Measurements from ENCODE around the gene MBNL3. TPM values are rescaled to one million over a fixed set of nuclear protein-coding genes. Genes with fewer than 3 reads are reported as not detected.
"Not testable (repeated sequence)": the region's sequence is repeated elsewhere in the genome, so short reads cannot be mapped to it uniquely, and the experiment has no call there.

MBNL3 gene
- total RNA-seq, 1 donor: 27.4 TPM

DNA sequence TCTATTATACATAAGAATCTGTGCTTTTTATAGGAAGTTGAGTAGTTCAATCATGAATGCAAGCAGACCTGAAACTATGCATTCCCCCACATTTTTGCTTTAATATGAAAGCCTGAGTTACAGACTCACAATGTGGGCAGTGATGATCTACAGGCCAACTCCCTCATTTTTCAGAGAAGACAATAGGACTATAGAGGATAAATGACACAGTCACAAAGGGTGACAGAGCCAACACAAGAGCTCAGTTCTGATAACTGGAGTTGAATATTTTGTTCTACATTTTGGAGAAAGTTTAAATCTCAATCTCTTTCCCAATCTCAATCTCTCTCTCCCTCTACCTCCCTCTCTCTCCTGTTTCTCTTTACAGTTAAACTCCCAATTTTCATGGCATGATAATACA is 27.0 kb downstream of the MBNL3 start:
- Histone ChIP-seq H3K4me3 (ENCODE audit: low read length) (no peak overlapping the region), H3K4me1 (ENCODE audit: insufficient read depth, low read length) (no peaks in the 10 kb centered on the region), H3K9me3 (ENCODE audit: low read depth, low read length) (no peaks in the 10 kb centered on the region), H3K27me3 (ENCODE audit: insufficient read depth, low read length) (no peaks in the 10 kb centered on the region)

DNA sequence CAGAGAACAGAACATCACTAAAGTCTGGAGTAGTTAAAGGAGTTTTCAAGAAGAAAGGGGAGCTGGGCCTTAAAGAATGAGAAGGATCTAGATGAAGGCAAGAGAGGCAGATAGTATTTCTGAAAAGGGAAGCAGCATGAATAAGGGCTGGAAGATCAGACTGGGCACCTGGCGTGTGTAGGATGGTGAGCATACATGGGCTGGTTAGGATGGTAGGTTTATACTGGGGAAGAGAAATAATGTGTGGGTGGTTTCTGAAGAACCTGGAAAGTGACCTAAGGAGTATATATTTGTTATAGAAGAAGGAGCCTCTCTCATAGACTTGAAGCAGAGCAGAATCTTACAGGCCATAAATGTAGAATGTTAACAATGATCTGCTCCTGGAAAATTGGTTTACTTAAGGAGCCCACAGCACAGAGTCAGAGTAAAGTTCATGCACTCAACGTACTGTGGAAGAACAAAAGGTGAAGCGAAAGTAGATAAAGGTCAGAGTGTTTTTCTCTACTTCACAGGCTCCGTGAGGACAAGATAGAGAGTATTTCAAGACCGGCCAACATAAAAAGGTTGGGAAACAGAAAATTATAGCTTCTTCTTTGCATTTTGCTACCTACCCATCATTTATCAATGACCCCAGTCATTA is 35.8 kb downstream of the MBNL3 start:
- Histone ChIP-seq H3K27me3 (ENCODE audit: insufficient read depth, low read length) (no peaks in the 10 kb centered on the region), H3K4me3 (ENCODE audit: low read length) (no peak overlapping the region), H3K4me1 (ENCODE audit: insufficient read depth, low read length) (no peaks in the 10 kb centered on the region), H3K9me3 (ENCODE audit: low read depth, low read length) (no peaks in the 10 kb centered on the region)

DNA sequence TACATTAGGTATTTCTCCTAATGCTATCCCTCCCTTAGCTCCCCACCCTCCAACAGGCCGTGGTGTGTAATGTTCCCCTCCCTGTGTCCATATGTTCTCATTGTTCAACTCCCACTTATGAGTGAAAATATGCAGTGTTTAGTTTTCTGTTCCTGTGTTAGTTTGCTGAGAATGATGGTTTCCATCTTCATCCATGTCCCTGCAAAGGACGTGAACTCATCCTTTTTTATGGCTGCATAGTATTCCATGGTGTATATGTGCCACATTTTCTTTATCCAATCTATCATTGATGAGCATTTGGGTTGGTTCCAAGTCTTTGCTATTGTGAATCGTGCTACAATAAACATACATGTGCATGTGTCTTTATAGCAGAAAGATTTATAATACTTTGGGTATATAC is 42.9 kb downstream of the MBNL3 start:
- not testable (repeated sequence) for H3K9me3 ChIP-seq (ENCODE audit: low read depth, low read length); H3K4me3 ChIP-seq (ENCODE audit: low read length); H3K27me3 ChIP-seq (ENCODE audit: insufficient read depth, low read length)
- H3K4me1 ChIP-seq (ENCODE audit: insufficient read depth, low read length): peaks cover 14% of the 10 kb centered on the region

GRCh38 chrX:132444936-132445335 is 43.9 kb downstream of the MBNL3 start:
- H3K9me3 ChIP-seq (ENCODE audit: low read depth, low read length): no peaks in the 10 kb centered on the region

DNA sequence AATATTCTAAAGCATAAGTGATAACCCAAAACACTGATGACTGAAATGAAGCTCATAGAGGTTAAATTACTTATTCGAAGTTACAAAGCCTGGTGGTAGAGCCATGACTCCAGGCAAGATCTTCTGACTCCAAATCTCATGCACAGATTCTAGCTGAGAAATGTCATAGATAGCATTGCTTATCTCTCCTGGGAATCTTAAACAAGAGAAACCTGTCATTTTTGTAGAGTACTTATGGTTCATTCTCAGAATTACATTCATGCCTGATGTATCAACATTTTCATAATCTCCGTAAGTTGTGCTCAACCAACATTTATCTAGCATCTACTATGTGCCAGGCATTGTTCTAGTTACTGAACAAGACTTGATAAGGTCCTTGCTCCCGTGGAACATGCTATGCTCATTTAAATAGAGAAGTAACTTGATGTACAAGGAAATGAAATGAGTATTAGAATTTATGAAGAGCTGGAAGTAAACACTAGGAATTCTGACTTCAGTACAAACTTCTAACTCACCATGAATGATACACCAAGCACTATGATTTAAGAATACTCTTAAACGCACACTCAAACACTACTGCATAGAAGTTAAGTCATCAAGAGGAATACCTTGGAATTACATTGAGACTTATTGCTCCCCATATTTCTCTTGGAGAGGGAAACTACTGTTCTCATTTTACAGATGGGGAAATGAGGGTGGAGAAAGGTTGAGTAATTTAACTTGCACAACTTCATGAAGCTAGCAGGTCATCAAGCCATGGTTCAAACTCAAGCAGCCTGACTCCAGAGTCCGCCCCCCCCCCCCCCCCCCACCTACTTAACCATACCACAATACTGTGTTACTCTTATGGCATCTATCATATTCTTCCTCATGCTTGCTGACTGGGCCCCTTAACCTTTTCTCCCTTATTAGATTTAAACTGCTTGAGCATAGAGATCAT is 45.4 kb downstream of the MBNL3 start:
- Histone ChIP-seq H3K9me3 (ENCODE audit: low read depth, low read length) (no peaks in the 10 kb centered on the region), H3K4me3 (ENCODE audit: low read length) (no peak overlapping the region), H3K4me1 (ENCODE audit: insufficient read depth, low read length) (peaks cover 14% of the 10 kb centered on the region), H3K27me3 (ENCODE audit: insufficient read depth, low read length) (no peaks in the 10 kb centered on the region)

More at GRCh38 chrX:132444936-132445335, 43.9 kb downstream of the MBNL3 start:
- H3K27me3 ChIP-seq (ENCODE audit: insufficient read depth, low read length): no peaks in the 10 kb centered on the region
- H3K4me1 ChIP-seq (ENCODE audit: insufficient read depth, low read length): peaks cover 14% of the 10 kb centered on the region
- no peak overlapping the region for H3K4me3 ChIP-seq (ENCODE audit: low read length)

DNA sequence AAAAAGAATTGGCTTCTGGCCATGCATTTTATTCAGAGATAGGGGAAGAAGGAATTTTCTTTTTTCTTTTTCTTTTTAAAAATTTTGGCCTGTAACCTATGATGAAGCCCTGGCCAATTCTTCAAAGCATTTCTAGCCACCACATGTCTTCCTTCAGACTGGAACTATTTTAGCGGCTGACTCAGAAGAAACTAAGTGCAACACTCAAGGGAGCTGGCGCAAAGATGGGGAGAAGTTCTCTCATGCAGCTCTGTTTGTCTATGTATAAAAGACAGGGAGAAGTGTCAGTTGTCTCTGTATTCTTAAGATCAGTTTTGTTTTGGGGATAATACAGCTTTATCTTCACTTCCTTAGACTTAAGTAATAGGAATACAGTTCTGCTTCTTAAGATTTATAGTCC is 46.1 kb downstream of the MBNL3 start:
- no peak overlapping the region for H3K4me3 ChIP-seq (ENCODE audit: low read length)
- H3K4me1 ChIP-seq (ENCODE audit: insufficient read depth, low read length): peaks cover 14% of the 10 kb centered on the region
- H3K9me3 ChIP-seq (ENCODE audit: low read depth, low read length): no peaks in the 10 kb centered on the region
- no peaks in the 10 kb centered on the region for H3K27me3 ChIP-seq (ENCODE audit: insufficient read depth, low read length)

- Histone ChIP-seq H3K4me1 (ENCODE audit: insufficient read depth, low read length) (no peaks in the 10 kb centered on the region), H3K27me3 (ENCODE audit: insufficient read depth, low read length) (no peaks in the 10 kb centered on the region), H3K4me3 (ENCODE audit: low read length) (no peak overlapping the region), H3K9me3 (ENCODE audit: low read depth, low read length) (no peaks in the 10 kb centered on the region)
Measured at GRCh38 chrX:132435222-132435621, 53.6 kb downstream of the MBNL3 start.

GRCh38 chrX:132433551-132433950 is 55.3 kb downstream of the MBNL3 start:
- H3K4me3 ChIP-seq (ENCODE audit: low read length): no peak overlapping the region
- no peaks in the 10 kb centered on the region for H3K4me1 ChIP-seq (ENCODE audit: insufficient read depth, low read length)
- no peaks in the 10 kb centered on the region for H3K9me3 ChIP-seq (ENCODE audit: low read depth, low read length)
- H3K27me3 ChIP-seq (ENCODE audit: insufficient read depth, low read length): no peaks in the 10 kb centered on the region

GRCh38 chrX:132433001-132433400 is 55.8 kb downstream of the MBNL3 start:
- no peaks in the 10 kb centered on the region for H3K4me1 ChIP-seq (ENCODE audit: insufficient read depth, low read length)
- no peak overlapping the region for H3K4me3 ChIP-seq (ENCODE audit: low read length)
- H3K27me3 ChIP-seq (ENCODE audit: insufficient read depth, low read length): no peaks in the 10 kb centered on the region
- H3K9me3 ChIP-seq (ENCODE audit: low read depth, low read length): no peaks in the 10 kb centered on the region

DNA sequence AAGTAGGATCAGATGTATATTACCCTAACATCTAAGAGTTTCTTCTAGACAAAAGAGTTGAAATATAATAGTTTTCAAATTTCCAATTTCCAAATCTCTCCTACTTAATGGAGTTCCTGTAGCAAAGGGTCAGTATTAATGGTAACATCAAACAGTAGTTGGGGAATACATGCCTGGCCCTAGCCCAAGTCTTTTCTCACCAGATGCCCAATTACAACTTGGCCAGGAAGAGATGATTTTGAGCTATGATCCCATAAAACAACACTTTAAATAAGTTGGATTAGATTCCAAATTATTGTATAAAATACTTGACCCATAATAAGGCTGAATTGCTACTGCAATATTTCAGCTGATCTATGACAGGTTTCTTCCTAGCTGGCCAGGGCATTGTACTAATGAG is 59.9 kb downstream of the MBNL3 start:
- H3K9me3 ChIP-seq (ENCODE audit: low read depth, low read length): no peaks in the 10 kb centered on the region
- no peaks in the 10 kb centered on the region for H3K4me1 ChIP-seq (ENCODE audit: insufficient read depth, low read length)
- no peak overlapping the region for H3K4me3 ChIP-seq (ENCODE audit: low read length)
- H3K27me3 ChIP-seq (ENCODE audit: insufficient read depth, low read length): no peaks in the 10 kb centered on the region

DNA sequence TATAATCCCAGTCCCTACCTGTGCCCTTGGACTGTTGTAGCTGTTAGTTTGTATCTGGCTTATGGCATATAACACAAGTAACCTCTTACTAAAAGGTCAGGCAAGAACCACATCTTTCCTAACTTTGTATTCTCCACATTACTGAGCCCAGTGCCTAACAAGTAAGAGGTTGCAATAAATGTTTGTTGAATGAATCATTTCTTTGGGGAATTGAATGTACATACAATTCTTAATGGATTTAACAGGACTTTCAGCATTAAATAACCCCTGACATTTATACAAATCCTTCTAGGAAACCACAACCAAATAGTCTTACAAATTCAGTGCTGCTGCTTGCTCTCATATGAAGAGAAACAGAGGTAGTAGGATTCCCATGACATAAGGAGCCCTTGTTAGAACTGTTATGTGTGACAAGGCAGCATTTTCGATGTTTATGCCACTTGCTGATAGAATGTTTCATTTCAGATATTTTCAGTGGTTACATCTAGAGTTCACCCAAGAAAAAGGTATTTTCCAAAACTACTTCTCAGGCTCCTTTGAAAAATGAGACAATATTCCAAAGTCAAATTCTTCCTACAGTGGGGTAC is 62.0 kb downstream of the MBNL3 start:
- no peaks in the 10 kb centered on the region for H3K4me1 ChIP-seq (ENCODE audit: insufficient read depth, low read length)
- H3K4me3 ChIP-seq (ENCODE audit: low read length): no peak overlapping the region

GRCh38 chrX:132425744-132426318 is 63.0 kb downstream of the MBNL3 start:
- Histone ChIP-seq H3K9me3 (ENCODE audit: low read depth, low read length) (no peaks in the 10 kb centered on the region), H3K4me1 (ENCODE audit: insufficient read depth, low read length) (no peaks in the 10 kb centered on the region), H3K27me3 (ENCODE audit: insufficient read depth, low read length) (no peaks in the 10 kb centered on the region), H3K4me3 (ENCODE audit: low read length) (no peak overlapping the region)

More for the DNA sequence above, 62.0 kb downstream of the MBNL3 start:
- Histone ChIP-seq H3K9me3 (ENCODE audit: low read depth, low read length) (no peaks in the 10 kb centered on the region), H3K27me3 (ENCODE audit: insufficient read depth, low read length) (no peaks in the 10 kb centered on the region)

DNA sequence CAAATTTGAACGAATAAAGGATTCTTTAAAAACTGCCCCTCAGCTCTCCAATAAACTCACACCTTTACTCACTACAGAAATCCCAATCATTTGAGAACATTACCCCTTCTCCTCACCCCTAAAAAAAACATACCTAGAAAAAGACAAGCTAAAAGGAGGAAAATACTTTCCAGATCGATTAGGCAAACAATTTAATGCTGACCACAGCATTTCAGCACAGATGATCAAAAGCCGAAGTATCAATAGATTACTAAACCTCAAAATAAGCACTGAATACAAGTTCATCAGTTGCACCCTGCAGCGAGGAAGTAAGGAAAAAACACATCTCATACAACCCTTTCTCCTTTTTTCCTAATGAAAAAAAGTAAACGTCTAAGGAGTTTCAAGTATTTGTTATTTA is 65.5 kb downstream of the MBNL3 start:
- Histone ChIP-seq H3K9me3 (ENCODE audit: low read depth, low read length) (no peaks in the 10 kb centered on the region), H3K27me3 (ENCODE audit: insufficient read depth, low read length) (no peaks in the 10 kb centered on the region), H3K4me1 (ENCODE audit: insufficient read depth, low read length) (no peaks in the 10 kb centered on the region), H3K4me3 (ENCODE audit: low read length) (no peak overlapping the region)

- no peaks in the 10 kb centered on the region for H3K27me3 ChIP-seq (ENCODE audit: insufficient read depth, low read length)
- H3K4me3 ChIP-seq (ENCODE audit: low read length): no peak overlapping the region
- H3K9me3 ChIP-seq (ENCODE audit: low read depth, low read length): no peaks in the 10 kb centered on the region
- H3K4me1 ChIP-seq (ENCODE audit: insufficient read depth, low read length): no peaks in the 10 kb centered on the region
Measured at GRCh38 chrX:132415012-132415411, 73.8 kb downstream of the MBNL3 start.

- Histone ChIP-seq H3K4me1 (ENCODE audit: insufficient read depth, low read length) (no peaks in the 10 kb centered on the region), H3K4me3 (ENCODE audit: low read length) (no peak overlapping the region), H3K27me3 (ENCODE audit: insufficient read depth, low read length) (no peaks in the 10 kb centered on the region), H3K9me3 (ENCODE audit: low read depth, low read length) (no peaks in the 10 kb centered on the region)
Measured at GRCh38 chrX:132414404-132414803, 74.4 kb downstream of the MBNL3 start.
